Muscle of leg (tissue), 16 donors: Measurements from ENCODE around the gene DOCK3. TPM values are rescaled to one million over a fixed set of nuclear protein-coding genes. Genes with fewer than 3 reads are reported as not detected.

Source experiments
- DNase-seq: peaks from one replicate; pipeline ENCODE4 v3.0.0; 2013
- H3K27ac ChIP-seq: one replicate; pipeline ENCODE4 v1.5.1; 2013; ENCODE audit warnings: mild to moderate bottlenecking, low read length, control low read depth
- H3K27me3 ChIP-seq: one replicate; pipeline ENCODE4 v1.6.1; 2013; ENCODE audit warnings: low read length; ENCODE audit not compliant: control insufficient read depth, insufficient read depth
- H3K36me3 ChIP-seq: one replicate; pipeline ENCODE4 v1.6.1; 2013; ENCODE audit warnings: low read length; ENCODE audit not compliant: control insufficient read depth, insufficient read depth
- H3K4me1 ChIP-seq: one replicate; pipeline ENCODE4 v1.6.1; 2013; ENCODE audit warnings: low read length; ENCODE audit not compliant: control insufficient read depth, insufficient read depth
- H3K4me3 ChIP-seq: one replicate; pipeline ENCODE4 v1.5.1; 2013; ENCODE audit warnings: low read length, control low read depth
- H3K9me3 ChIP-seq: replicated peaks from 2 replicates; pipeline ENCODE4 v1.6.1; 2013; ENCODE audit warnings: low read depth, low read length; ENCODE audit not compliant: control insufficient read depth
- whole genome bisulfite sequencing: methylation state at CpG from one replicate; pipeline ENCODE4 v1.1.5; 2013; ENCODE audit warnings: missing lambda C conversion rate; ENCODE audit not compliant: insufficient coverage; 5-methylcytosine and 5-hydroxymethylcytosine counted together
- long read RNA-seq, 11 donors: transcript quantifications; one replicate each; lab custom pipeline, GENCODE V29; 2026
- polyA plus RNA-seq, 8 donors: library from polyadenylated mRNA; unstranded; fragments of 120-200 nt; gene quantifications; one replicate each; pipeline versions ENCODE4 v1.2.1 to v1.2.3, GENCODE V29; 2013; ENCODE audit warnings: inconsistent platforms in 1 of 8, low replicate concordance in 1 of 8; ENCODE audit not compliant: insufficient read length in 8 of 8, insufficient read depth in 1 of 8
- total RNA-seq: library from RNA; stranded (reverse); fragments of 120-200 nt; gene quantifications from one replicate; pipeline ENCODE4 v1.2.4, GENCODE V29; 2013

DOCK3 gene, protein sequence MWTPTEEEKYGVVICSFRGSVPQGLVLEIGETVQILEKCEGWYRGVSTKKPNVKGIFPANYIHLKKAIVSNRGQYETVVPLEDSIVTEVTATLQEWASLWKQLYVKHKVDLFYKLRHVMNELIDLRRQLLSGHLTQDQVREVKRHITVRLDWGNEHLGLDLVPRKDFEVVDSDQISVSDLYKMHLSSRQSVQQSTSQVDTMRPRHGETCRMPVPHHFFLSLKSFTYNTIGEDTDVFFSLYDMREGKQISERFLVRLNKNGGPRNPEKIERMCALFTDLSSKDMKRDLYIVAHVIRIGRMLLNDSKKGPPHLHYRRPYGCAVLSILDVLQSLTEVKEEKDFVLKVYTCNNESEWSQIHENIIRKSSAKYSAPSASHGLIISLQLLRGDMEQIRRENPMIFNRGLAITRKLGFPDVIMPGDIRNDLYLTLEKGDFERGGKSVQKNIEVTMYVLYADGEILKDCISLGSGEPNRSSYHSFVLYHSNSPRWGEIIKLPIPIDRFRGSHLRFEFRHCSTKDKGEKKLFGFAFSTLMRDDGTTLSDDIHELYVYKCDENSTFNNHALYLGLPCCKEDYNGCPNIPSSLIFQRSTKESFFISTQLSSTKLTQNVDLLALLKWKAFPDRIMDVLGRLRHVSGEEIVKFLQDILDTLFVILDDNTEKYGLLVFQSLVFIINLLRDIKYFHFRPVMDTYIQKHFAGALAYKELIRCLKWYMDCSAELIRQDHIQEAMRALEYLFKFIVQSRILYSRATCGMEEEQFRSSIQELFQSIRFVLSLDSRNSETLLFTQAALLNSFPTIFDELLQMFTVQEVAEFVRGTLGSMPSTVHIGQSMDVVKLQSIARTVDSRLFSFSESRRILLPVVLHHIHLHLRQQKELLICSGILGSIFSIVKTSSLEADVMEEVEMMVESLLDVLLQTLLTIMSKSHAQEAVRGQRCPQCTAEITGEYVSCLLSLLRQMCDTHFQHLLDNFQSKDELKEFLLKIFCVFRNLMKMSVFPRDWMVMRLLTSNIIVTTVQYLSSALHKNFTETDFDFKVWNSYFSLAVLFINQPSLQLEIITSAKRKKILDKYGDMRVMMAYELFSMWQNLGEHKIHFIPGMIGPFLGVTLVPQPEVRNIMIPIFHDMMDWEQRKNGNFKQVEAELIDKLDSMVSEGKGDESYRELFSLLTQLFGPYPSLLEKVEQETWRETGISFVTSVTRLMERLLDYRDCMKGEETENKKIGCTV (N-terminal part only)
- total RNA-seq: 0.18 TPM
- under 1 TPM; 0.08 to 0.48 (median 0.16) TPM for polyA plus RNA-seq
- long read RNA-seq, donor 1: 0 reads
- long read RNA-seq, donor 2: 0 reads
- long read RNA-seq, donor 3: 0 reads
- long read RNA-seq, donor 4: 0 reads
- long read RNA-seq, donor 5: 0 reads
- long read RNA-seq, donor 6: 0 reads
- long read RNA-seq, donor 7: 0 reads
- long read RNA-seq, donor 8: 0 reads
- long read RNA-seq, donor 9: 0 reads
- long read RNA-seq, donor 10: 0 reads
- long read RNA-seq, donor 11: 0 reads

DNA sequence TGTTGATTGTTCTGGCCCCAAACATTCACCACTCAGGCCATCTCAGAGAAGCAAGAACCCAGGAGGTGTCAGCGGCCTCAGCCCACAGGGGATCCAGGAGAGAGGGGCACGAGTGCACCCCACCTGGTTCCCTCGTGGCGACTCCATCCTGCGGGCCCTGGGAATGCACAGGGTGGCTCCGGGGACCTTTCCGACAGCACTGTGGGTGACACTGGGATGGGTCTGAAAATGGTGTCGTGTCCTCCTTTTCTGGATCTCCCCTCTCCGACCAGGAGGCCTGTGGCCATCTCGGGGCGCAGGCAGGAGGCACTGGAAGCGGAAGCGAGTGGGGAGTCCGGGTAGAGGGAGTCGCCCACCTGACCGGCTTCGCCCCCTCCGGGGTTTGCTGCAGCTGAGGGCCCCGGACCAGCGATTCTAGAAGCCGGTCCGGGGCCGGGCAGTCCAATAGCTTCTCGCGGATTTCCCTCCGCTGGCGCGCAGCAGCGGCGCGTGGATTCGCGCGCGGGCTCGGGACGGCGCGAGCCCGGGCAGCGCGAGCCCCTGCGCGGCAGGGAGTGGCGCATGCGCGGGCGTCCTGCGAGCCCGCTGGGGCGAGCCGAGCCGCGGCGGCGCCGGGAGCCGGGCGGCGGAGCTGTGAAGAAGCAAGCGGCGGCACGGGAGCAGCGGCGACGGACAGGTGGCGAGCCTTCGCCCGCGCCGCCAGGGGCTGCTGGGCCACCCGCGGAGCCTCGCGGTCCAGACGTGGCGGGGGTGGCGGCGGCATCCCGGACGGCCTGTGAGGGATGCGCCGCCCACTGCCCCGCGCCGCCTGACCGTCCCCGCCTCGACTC is at the start of gene DOCK3:
Gene DOCK3, plus strand, starts transcription at position 579 of the 830 bp plus-strand sequence. CDS start 337 bp downstream, outside the sequence.
- peak; percentile 76 for DNase-seq
- Histone ChIP-seq H3K27me3 (peaks cover 54% of the 10 kb centered on the region), H3K36me3 (no peaks in the 10 kb centered on the region), H3K9me3 (no peaks in the 10 kb centered on the region), H3K27ac (no peak within 1 kb of the TSS), H3K4me1 (peaks cover 5% of the 10 kb centered on the region), H3K4me3 (peak within 1 kb of the TSS; percentile 25)
- WGBS: 2% methylated on average over 86 of the region's 89 CpGs

DNA sequence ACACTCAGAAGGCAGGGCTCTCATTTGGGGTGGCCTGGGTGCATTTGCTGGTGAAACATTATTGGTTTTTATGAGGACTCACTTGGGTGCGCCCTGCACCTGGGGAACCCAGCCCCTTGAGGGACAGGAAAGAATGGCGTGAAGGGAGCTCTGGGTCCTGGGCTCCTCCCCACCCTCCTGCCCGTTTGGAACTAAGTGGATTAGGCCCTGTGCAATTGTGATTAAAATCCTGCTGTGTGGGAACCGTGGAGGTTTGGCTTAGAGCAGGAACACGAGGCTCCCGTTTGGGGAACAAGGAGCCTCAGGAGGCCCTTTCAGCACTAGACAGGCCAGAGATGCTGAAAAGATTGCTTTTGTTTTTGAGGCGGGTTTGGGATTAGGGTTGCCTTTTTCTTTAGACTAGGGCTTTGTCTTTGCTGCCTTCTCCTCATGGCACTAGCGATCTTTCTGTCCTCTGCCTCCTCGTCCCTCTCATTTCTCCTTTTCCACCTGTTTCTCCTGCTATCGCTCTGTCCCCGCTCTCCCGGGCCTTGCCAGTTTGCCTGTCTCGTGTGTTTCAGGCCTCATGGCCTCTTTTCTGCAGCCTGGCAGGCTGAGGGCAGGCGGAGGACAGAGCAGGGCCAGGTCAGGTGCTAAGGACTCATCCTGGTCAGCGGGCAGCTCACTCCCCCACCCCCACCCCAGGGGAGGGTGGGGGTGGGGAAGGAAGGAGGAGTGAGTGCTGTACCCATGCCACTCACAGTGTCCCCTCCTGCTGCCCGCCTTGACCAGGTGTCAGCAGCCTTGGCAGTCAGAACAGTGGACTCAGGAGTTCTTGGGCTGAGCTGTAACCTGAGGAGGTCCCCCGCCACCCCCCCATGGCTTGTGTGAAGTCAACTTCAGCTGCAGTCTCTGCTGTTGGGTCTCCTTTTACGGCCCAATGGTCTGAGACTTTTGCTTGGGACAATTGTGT is 49.2 kb upstream of the DOCK3 start:
- no peak for DNase-seq
- no peak overlapping the region for H3K27ac ChIP-seq
- H3K4me3 ChIP-seq: no peak overlapping the region
- peaks cover 12% of the 10 kb centered on the region for H3K4me1 ChIP-seq
- 42% methylated on average over 9 of the region's 18 CpGs for WGBS
- no peaks in the 10 kb centered on the region for H3K27me3 ChIP-seq
- no peaks in the 10 kb centered on the region for H3K9me3 ChIP-seq
- H3K36me3 ChIP-seq: peaks cover 4% of the 10 kb centered on the region

DNA sequence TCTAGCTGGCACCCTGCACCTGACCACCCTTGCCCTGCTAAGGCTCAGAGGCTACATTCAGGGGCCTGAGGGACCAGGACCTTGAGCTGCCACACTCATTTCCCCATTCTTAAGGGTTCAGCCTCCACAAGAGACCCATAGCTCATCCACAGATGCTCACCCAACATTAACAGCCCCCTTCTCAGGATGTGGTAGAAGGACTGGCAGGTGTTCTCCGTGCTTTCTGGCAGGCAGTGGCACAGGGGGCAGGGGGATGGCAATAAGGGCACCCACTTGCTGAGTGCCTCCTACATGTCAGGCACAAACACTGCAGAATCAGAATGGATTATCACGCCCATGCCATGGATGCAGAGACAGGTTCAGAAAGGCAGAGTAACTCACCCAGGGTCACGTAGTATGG is 48.3 kb upstream of the DOCK3 start:
- Histone ChIP-seq H3K36me3 (no peaks in the 10 kb centered on the region), H3K4me1 (peaks cover 12% of the 10 kb centered on the region), H3K4me3 (no peak overlapping the region), H3K9me3 (no peaks in the 10 kb centered on the region), H3K27me3 (no peaks in the 10 kb centered on the region), H3K27ac (no peak overlapping the region)
- DNase-seq: no peak
- 96% methylated on average over 3 of the region's 3 CpGs for WGBS

DNA sequence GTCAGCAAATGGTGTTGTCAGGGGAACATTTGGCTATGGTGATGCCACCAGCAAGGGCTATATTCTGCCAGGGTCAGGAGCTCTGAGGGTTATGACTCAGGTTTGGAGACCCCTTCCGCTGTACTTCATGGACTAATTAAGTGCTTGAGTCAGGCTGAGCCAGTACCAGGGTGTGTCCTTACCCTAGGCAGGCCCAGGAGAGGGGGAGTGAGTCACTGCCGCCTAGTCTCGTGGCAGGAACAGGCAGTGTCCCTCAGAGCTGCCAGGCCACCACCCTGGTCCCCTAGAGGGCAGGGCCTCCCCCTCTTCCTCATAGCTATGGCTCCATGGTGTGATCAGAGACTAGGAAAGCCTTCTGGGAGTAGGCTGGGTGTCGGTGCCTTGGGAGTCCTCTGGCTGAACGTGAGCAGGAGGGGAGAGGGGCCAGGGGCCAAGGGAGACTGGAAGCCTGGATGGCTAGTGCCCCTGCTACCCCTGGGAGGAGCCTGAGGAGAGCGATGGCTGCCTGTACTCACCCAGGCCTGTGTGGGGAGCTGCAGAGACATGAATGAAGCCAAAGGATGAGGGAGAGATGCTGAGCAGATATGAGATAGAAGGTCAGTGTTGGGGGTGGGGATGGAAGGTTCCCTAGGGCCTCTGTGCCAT is 47.2 kb upstream of the DOCK3 start:
- H3K27me3 ChIP-seq: no peaks in the 10 kb centered on the region
- no peak overlapping the region for H3K4me3 ChIP-seq
- no peak for DNase-seq
- H3K9me3 ChIP-seq: no peaks in the 10 kb centered on the region
- H3K4me1 ChIP-seq: peaks cover 17% of the 10 kb centered on the region
- WGBS: 54% methylated on average over 4 of the region's 6 CpGs
- H3K27ac ChIP-seq: no peak overlapping the region
- H3K36me3 ChIP-seq: no peaks in the 10 kb centered on the region

DNA sequence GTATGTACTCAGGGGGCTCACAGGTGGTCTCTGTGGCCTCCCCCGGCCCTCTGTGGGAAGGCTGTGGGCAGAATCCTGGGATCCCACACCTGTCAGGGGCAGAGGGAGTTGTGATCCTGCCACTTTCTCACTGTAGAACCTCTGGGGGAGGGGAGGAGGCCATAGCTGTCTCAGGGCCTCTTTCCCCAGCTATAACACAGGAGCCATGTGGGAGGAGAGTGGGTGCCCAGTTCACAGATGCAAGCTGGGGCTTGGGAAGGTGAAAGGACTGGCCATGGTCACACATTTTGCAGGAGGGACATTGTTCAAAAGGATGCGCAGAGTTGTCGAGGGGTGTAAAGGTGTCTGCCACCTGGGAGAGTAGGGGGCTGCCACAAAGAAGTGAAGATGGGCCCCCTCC is 46.1 kb upstream of the DOCK3 start:
- Histone ChIP-seq H3K27me3 (no peaks in the 10 kb centered on the region), H3K4me1 (peaks cover 17% of the 10 kb centered on the region), H3K9me3 (no peaks in the 10 kb centered on the region), H3K4me3 (no peak overlapping the region), H3K27ac (no peak overlapping the region), H3K36me3 (no peaks in the 10 kb centered on the region)
- WGBS: 84% methylated on average over 3 of the region's 3 CpGs
- DNase-seq: no peak

DNA sequence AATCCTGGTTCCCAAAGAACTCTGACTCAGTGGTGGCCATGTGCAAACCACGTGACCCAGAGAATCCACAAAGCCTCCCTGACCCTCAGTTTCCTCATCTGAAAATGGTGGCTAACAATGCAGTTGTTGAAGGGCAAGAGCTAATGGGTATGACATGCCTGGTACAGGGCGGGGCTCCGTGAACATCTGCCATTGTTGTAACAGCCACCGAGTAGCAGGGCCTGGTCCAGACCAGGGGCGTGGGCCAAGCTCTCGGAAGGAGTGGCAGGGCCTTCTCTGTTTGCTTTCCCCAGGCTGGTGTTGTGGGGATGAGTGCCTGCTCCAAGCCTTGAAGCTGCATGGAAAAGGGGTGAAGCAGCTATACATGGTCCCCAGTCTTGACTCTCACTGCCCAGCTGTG is 44.3 kb upstream of the DOCK3 start:
- no peaks in the 10 kb centered on the region for H3K27me3 ChIP-seq
- no peaks in the 10 kb centered on the region for H3K9me3 ChIP-seq
- DNase-seq: no peak
- H3K4me1 ChIP-seq: peaks cover 12% of the 10 kb centered on the region
- H3K36me3 ChIP-seq: no peaks in the 10 kb centered on the region
- WGBS: 86% methylated on average over 5 of the region's 6 CpGs
- no peak overlapping the region for H3K4me3 ChIP-seq
- H3K27ac ChIP-seq: no peak overlapping the region

DNA sequence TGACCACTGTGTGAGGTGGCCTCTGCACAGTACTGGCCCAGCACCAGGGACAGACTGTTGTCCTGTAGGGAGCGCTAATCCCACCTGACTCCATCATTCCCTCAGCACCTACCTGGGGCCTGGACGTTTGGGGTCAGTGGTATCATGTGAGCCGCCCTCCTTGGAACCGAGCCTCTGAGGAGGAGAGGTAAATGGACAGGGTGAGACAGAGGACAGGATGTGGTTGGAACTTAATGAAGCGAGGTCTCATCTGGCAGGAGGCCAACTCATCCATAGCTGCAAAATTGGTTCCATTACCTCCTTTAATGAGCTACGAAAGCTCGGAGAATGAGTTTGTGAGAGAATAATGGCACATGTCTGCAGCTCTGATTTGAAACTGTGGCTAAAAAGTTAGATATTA is 43.9 kb upstream of the DOCK3 start:
- H3K27me3 ChIP-seq: no peaks in the 10 kb centered on the region
- no peak overlapping the region for H3K4me3 ChIP-seq
- no peak for DNase-seq
- H3K9me3 ChIP-seq: no peaks in the 10 kb centered on the region
- peaks cover 7% of the 10 kb centered on the region for H3K4me1 ChIP-seq
- 71% methylated on average over 1 of the region's 7 CpGs for WGBS
- no peaks in the 10 kb centered on the region for H3K36me3 ChIP-seq
- no peak overlapping the region for H3K27ac ChIP-seq

DNA sequence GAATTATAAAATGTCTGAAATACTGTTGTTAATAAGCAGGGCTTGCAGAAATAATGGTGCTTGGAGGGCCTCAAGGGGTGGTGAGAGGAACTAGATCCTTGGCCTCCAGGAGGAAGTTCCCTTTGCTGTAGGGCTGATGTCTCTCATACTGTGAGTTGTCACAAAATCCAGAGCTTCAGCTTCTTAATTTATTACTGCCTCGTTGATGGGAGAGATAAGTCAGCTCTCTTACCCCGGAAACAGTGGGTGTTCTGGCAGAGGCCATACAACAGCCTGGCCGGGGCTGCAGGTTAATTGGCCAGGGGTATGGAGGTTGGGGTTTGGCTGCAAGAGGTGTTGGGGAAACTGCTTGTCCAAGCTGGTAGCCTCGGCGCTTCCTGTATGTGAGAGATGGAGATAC is 42.3 kb upstream of the DOCK3 start:
- no peak overlapping the region for H3K27ac ChIP-seq
- WGBS: 34% methylated on average over 5 of the region's 5 CpGs
- H3K9me3 ChIP-seq: no peaks in the 10 kb centered on the region
- no peaks in the 10 kb centered on the region for H3K27me3 ChIP-seq
- no peak for DNase-seq
- H3K4me3 ChIP-seq: no peak overlapping the region
- H3K36me3 ChIP-seq: no peaks in the 10 kb centered on the region
- H3K4me1 ChIP-seq: peaks cover 9% of the 10 kb centered on the region
